Measurements from ENCODE around the gene TCAP.
A peak's percentile ranks its signal among the peaks of the same experiment; 100 is the strongest.

The TCAP gene

GRCh38 chr17:39671651-39672521 is 6.7 kb downstream of the TCAP start:
- DNase-seq (ENCODE audit: low spot score): no peak
- in situ Hi-C loops (cut with MboI; ENCODE audit: low pct_unique_long_range_greater_than_20kb, low sequenced_read_pairs, unreplicated experiment): no loop called here

GRCh38 chr17:39672522-39673334 is 7.6 kb downstream of the TCAP start:
- no peak for TF ChIP-seq CTCF (IDR thresholded peaks at IDR 0.05; ENCODE audit: extremely low read depth, insufficient read depth, missing control alignments)
- DNase-seq (ENCODE audit: low spot score): no peak
- in situ Hi-C loops (cut with MboI; ENCODE audit: low pct_unique_long_range_greater_than_20kb, low sequenced_read_pairs, unreplicated experiment): no loop called here

More at GRCh38 chr17:39671651-39672521, 6.7 kb downstream of the TCAP start:
- peak; percentile 59 for TF ChIP-seq CTCF (IDR thresholded peaks at IDR 0.05; ENCODE audit: extremely low read depth, insufficient read depth, missing control alignments)

GRCh38 chr17:39673335-39674081 is 8.4 kb downstream of the TCAP start:
- in situ Hi-C loops (cut with MboI; ENCODE audit: low pct_unique_long_range_greater_than_20kb, low sequenced_read_pairs, unreplicated experiment): no loop called here
- no peak for TF ChIP-seq CTCF (IDR thresholded peaks at IDR 0.05; ENCODE audit: extremely low read depth, insufficient read depth, missing control alignments)
- no peak for DNase-seq (ENCODE audit: low spot score)

GRCh38 chr17:39674179-39674578 is 9.0 kb downstream of the TCAP start:
- in situ Hi-C loops (cut with MboI; ENCODE audit: low pct_unique_long_range_greater_than_20kb, low sequenced_read_pairs, unreplicated experiment): no loop called here
- DNase-seq (ENCODE audit: low spot score): no peak
- TF ChIP-seq CTCF (IDR thresholded peaks at IDR 0.05; ENCODE audit: extremely low read depth, insufficient read depth, missing control alignments): no peak

GRCh38 chr17:39674702-39675389 is 9.7 kb downstream of the TCAP start:
- in situ Hi-C loops (cut with MboI; ENCODE audit: low pct_unique_long_range_greater_than_20kb, low sequenced_read_pairs, unreplicated experiment): no loop called here
- TF ChIP-seq CTCF (IDR thresholded peaks at IDR 0.05; ENCODE audit: extremely low read depth, insufficient read depth, missing control alignments): no peak

More at GRCh38 chr17:39674702-39675389, 9.7 kb downstream of the TCAP start:
- no peak for DNase-seq (ENCODE audit: low spot score)
